Naive thymus-derived CD4-positive, alpha-beta T cell (primary cell): ENCODE data around the gene WAPL. TPM values are rescaled to one million over a fixed set of nuclear protein-coding genes. Genes with fewer than 3 reads are reported as not detected.
"Not testable (repeated sequence)": the region's sequence is repeated elsewhere in the genome, so short reads cannot be mapped to it uniquely, and the experiment has no call there.

ENCODE experiments used
- ATAC-seq: fragments of 150-1000 bp; cut with Tn5 transposase; 2 replicates; pipeline ENCODE4 v1.10.0; 2021; ENCODE audit warnings: mild to moderate bottlenecking, moderate library complexity
- CTCF ChIA-PET: fragments of 350-600 bp; sonication (Branson Sonifier 250); formaldehyde crosslinking; loops from one replicate; lab custom pipeline; 2021; ENCODE audit warnings: antibody characterized with exemption; lab: Charles Lee
- POLR2A ChIA-PET: fragments of 350-600 bp; sonication (Branson Sonifier 250); formaldehyde crosslinking; loops from one replicate; lab custom pipeline; 2021; ENCODE audit warnings: antibody characterized with exemption, inconsistent platforms; lab: Charles Lee
- DNase-seq, 9 donors: peaks; one replicate each; pipeline versions ENCODE4 v3.0.0 to v3.0.0-alpha.2; 2020 to 2022; ENCODE audit warnings: mixed read lengths in 1 of 9
- H3K27ac ChIP-seq: one replicate; pipeline ENCODE4 v1.7.0; 2013; ENCODE audit warnings: mild to moderate bottlenecking, low read depth, low read length, moderate library complexity
- H3K27me3 ChIP-seq, 2 donors: one replicate each; pipeline ENCODE4 v1.7.0; 2013; ENCODE audit warnings: low read length in 2 of 2, mild to moderate bottlenecking in 2 of 2, moderate library complexity in 2 of 2; ENCODE audit not compliant: control insufficient read depth in 2 of 2, insufficient read depth in 2 of 2
- H3K36me3 ChIP-seq, 3 experiments: 1 replicate in 2 of 3; 2 replicates in 1 of 3; pipeline ENCODE4 v1.7.0; 2013; ENCODE audit warnings: low read length in 3 of 3, mild to moderate bottlenecking in 3 of 3, moderate library complexity in 1 of 3; ENCODE audit not compliant: insufficient read depth in 3 of 3, control insufficient read depth in 2 of 3
- H3K4me1 ChIP-seq, 2 donors: one replicate each; pipeline ENCODE4 v1.7.0; 2013; ENCODE audit warnings: low read length in 2 of 2, mild to moderate bottlenecking in 2 of 2, moderate library complexity in 1 of 2; ENCODE audit not compliant: control insufficient read depth in 2 of 2, insufficient read depth in 2 of 2
- H3K4me3 ChIP-seq: 2 replicates; pipeline ENCODE4 v1.7.0; 2013; ENCODE audit warnings: mild to moderate bottlenecking, low read length
- H3K9me3 ChIP-seq, 3 experiments: 1 replicate in 2 of 3; 2 replicates in 1 of 3; pipeline ENCODE4 v1.7.0; 2013; ENCODE audit warnings: low read length in 3 of 3; ENCODE audit not compliant: control insufficient read depth in 2 of 3
- H3K27ac Mint-ChIP-seq, 9 donors: one replicate each; pipeline ENCODE4 v1.8.0; 2020 to 2022; ENCODE audit warnings: mixed read lengths in 9 of 9, mild to moderate bottlenecking in 8 of 9, moderate library complexity in 5 of 9, inconsistent platforms in 2 of 9
- H3K27me3 Mint-ChIP-seq, 5 donors: one replicate each; pipeline ENCODE4 v1.8.0; 2021 to 2022; ENCODE audit warnings: mixed read lengths in 5 of 5, mild to moderate bottlenecking in 1 of 5
- H3K36me3 Mint-ChIP-seq, 5 donors: one replicate each; pipeline ENCODE4 v1.8.0; 2020 to 2022; ENCODE audit warnings: mixed read lengths in 5 of 5, mild to moderate bottlenecking in 3 of 5, inconsistent platforms in 1 of 5
- H3K4me1 Mint-ChIP-seq, 7 donors: one replicate each; pipeline ENCODE4 v1.8.0; 2020 to 2022; ENCODE audit warnings: mixed read lengths in 7 of 7, mild to moderate bottlenecking in 3 of 7, inconsistent platforms in 1 of 7
- H3K4me3 Mint-ChIP-seq, 10 donors: one replicate each; pipeline ENCODE4 v1.8.0; 2020 to 2022; ENCODE audit warnings: mild to moderate bottlenecking in 10 of 10, mixed read lengths in 10 of 10, moderate library complexity in 6 of 10, inconsistent platforms in 2 of 10
- H3K9me3 Mint-ChIP-seq, 11 donors: one replicate each; pipeline ENCODE4 v1.8.0; 2020 to 2022; ENCODE audit warnings: mixed read lengths in 11 of 11, mild to moderate bottlenecking in 4 of 11, inconsistent platforms in 1 of 11, moderate library complexity in 1 of 11
- intact Hi-C, 2 donors: fragments of 100-400 bp; cut with micrococcal nuclease; formaldehyde crosslinking; loops; one replicate each; pipeline ENCODE4 v1.15.1; 2023
- polyA plus RNA-seq, 2 donors: library from polyadenylated mRNA; unstranded; fragments of 300-500 nt; fragmentation: Illumina TruSeq; gene quantifications; one replicate each; pipeline ENCODE4 v1.2.3, GENCODE V29; 2021
- total RNA-seq, 6 experiments: library from RNA in 5 of 6; stranded (reverse) in 5 of 6; gene quantifications; 1 replicate in 5 of 6; 2 replicates in 1 of 6; pipeline ENCODE4 v1.2.3 and lab custom pipeline; 2021 to 2026

WAPL gene, protein sequence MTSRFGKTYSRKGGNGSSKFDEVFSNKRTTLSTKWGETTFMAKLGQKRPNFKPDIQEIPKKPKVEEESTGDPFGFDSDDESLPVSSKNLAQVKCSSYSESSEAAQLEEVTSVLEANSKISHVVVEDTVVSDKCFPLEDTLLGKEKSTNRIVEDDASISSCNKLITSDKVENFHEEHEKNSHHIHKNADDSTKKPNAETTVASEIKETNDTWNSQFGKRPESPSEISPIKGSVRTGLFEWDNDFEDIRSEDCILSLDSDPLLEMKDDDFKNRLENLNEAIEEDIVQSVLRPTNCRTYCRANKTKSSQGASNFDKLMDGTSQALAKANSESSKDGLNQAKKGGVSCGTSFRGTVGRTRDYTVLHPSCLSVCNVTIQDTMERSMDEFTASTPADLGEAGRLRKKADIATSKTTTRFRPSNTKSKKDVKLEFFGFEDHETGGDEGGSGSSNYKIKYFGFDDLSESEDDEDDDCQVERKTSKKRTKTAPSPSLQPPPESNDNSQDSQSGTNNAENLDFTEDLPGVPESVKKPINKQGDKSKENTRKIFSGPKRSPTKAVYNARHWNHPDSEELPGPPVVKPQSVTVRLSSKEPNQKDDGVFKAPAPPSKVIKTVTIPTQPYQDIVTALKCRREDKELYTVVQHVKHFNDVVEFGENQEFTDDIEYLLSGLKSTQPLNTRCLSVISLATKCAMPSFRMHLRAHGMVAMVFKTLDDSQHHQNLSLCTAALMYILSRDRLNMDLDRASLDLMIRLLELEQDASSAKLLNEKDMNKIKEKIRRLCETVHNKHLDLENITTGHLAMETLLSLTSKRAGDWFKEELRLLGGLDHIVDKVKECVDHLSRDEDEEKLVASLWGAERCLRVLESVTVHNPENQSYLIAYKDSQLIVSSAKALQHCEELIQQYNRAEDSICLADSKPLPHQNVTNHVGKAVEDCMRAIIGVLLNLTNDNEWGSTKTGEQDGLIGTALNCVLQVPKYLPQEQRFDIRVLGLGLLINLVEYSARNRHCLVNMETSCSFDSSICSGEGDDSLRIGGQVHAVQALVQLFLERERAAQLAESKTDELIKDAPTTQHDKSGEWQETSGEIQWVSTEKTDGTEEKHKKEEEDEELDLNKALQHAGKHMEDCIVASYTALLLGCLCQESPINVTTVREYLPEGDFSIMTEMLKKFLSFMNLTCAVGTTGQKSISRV (N-terminal part only)
- 10 to 100 TPM; 40.3 to 59.2 (median 53.4) TPM for total RNA-seq
- polyA plus RNA-seq = 10 to 100 TPM; 46.1 to 49.5 TPM
- 152 reads per million, percentile 90 among the genes with 10 or more reads in this experiment for total RNA-seq (lab: John Stamatoyannopoulos, UW)

GRCh38 chr10:86521678-86522509 lies at the start of gene WAPL:
WAPL (minus strand) TSS chr10:86521792; CDS start chr10:86518069, 3,723 bp downstream.
- intact Hi-C loops = loop anchor here (1.0 to 10.0 kb wide), 16 partner anchors 14 to 1296 kb away; partner anchors contain the start of genes ATAD1 (in 1 of the 2), BMPR1A (in 1 of the 2), GLUD1 (in 1 of the 2) and SHLD2 (in 1 of the 2)
- ChIA-PET POLR2A (interaction anchor here (0.8 to 2.9 kb wide), 7 partner anchors 9 to 122 kb away, joined by 3 to 10 read pairs (median 6); no protein-coding TSS in a partner anchor), CTCF (interaction anchor here (0.6 to 1.0 kb wide), 3 partner anchors 32 to 114 kb away, joined by 3 to 6 read pairs (median 4); no protein-coding TSS in a partner anchor)
- Histone ChIP-seq H3K36me3 (peaks cover 0 to 12% (median 4%) of the 10 kb centered on the region in 3 experiments), H3K4me3 (peak within 1 kb of the TSS; percentile 85), H3K27ac (peak within 1 kb of the TSS; percentile 97), H3K27me3 (no peaks in the 10 kb centered on the region), H3K9me3 (no peaks in the 10 kb centered on the region), H3K4me1 (peaks cover 32 to 38% of the 10 kb centered on the region in 2 donors)
- Mint-ChIP-seq H3K9me3 (no peaks in the 10 kb centered on the region), H3K27me3 (no peaks in the 10 kb centered on the region), H3K4me3 (peak within 1 kb of the TSS; percentile 86 to 99 (median 96)), H3K4me1 (peaks cover 41 to 75% (median 56%) of the 10 kb centered on the region in 7 donors), H3K36me3 (peaks cover 0 to 16% (median 15%) of the 10 kb centered on the region in 5 donors), H3K27ac (peak within 1 kb of the TSS; percentile 83 to 96 (median 94))
- DNase-seq = peak; percentile 91 to 98 (median 94)
- ATAC-seq = peak; percentile 98

DNA sequence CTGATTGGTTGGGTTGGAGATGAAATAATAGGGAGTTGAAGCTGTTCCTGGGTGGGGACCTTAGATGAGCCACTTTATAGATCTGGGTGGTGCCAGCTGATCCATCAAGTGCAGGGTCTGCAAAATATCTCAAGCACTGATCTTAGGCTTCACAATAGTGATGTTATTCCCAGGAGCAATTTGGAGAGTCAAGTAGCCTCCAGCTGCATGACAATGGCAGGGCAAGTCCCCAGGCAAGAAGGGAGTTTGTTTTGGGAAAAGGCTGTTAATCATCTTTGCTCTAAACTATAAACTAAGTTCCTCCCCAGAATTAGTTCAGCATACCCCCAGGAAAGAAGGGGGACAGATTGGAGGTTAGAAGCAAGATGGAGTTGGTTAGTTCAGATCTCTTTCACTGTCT lies 47.7 kb upstream of the WAPL start:
- H3K9me3 ChIP-seq = peaks cover 0 to 5% (median 0%) of the 10 kb centered on the region in 3 experiments
- intact Hi-C loops = no loop called here
- no peak overlapping the region for H3K4me3 ChIP-seq
- ATAC-seq = no peak
- H3K36me3 Mint-ChIP-seq = peaks cover 0 to 10% (median 0%) of the 10 kb centered on the region in 5 donors
- ChIA-PET POLR2A (no interaction called here), CTCF (no interaction called here)
- no peaks in the 10 kb centered on the region for H3K36me3 ChIP-seq
- H3K9me3 Mint-ChIP-seq = peaks cover 0 to 15% (median 5%) of the 10 kb centered on the region in 11 donors
- no peaks in the 10 kb centered on the region for H3K27me3 ChIP-seq
- no peaks in the 10 kb centered on the region for H3K27me3 Mint-ChIP-seq
- no peak for DNase-seq
- H3K4me1 ChIP-seq = no peaks in the 10 kb centered on the region
- no peak overlapping the region for H3K27ac ChIP-seq
- no peaks in the 10 kb centered on the region for H3K4me1 Mint-ChIP-seq
- H3K27ac Mint-ChIP-seq = no peak overlapping the region
- no peak overlapping the region for H3K4me3 Mint-ChIP-seq

- H3K27ac ChIP-seq, H3K27me3 Mint-ChIP-seq, intact Hi-C loops, ATAC-seq, H3K9me3 ChIP-seq, H3K4me3 ChIP-seq, DNase-seq, H3K4me1 ChIP-seq, H3K4me3 Mint-ChIP-seq, H3K27me3 ChIP-seq, CTCF ChIA-PET, POLR2A ChIA-PET, H3K27ac Mint-ChIP-seq, H3K36me3 ChIP-seq, H3K4me1 Mint-ChIP-seq: not testable (repeated sequence)
- Mint-ChIP-seq H3K9me3 (peaks cover 0 to 15% (median 5%) of the 10 kb centered on the region in 11 donors), H3K36me3 (peaks cover 0 to 10% (median 0%) of the 10 kb centered on the region in 5 donors)
Observed at GRCh38 chr10:86566518-86566917, 44.9 kb upstream of the WAPL start.

GRCh38 chr10:86563338-86563737 lies 41.7 kb upstream of the WAPL start:
- ATAC-seq, H3K4me3 ChIP-seq, H3K9me3 ChIP-seq, H3K4me1 Mint-ChIP-seq, H3K27ac Mint-ChIP-seq, POLR2A ChIA-PET, H3K9me3 Mint-ChIP-seq, CTCF ChIA-PET, H3K27ac ChIP-seq, H3K4me3 Mint-ChIP-seq, H3K27me3 ChIP-seq, H3K36me3 Mint-ChIP-seq, H3K4me1 ChIP-seq, H3K36me3 ChIP-seq, intact Hi-C loops, H3K27me3 Mint-ChIP-seq, DNase-seq: not testable (repeated sequence)

DNA sequence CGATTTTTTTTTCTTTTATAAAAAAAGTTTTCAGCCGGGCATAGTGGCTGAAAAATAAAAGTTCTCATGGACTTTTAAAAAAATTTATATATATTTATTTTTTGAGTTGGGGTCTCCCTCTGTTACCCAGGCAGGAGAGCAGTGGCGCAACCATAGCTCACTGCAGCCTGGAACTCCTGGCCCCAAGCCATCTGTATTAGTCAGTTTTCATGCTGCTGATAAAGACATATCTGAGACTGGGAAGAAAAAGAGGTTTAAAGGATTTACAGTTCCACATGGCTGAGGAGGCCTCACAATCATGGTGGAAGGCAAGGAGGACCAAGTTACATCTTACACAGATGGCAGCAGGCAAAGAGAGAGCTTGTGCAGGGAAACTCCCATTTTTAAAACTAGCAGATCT lies 37.1 kb upstream of the WAPL start:
- H3K4me3 ChIP-seq, H3K27me3 Mint-ChIP-seq, CTCF ChIA-PET, H3K9me3 Mint-ChIP-seq, H3K36me3 ChIP-seq, intact Hi-C loops, H3K4me1 Mint-ChIP-seq, DNase-seq, ATAC-seq, H3K27ac ChIP-seq, H3K4me3 Mint-ChIP-seq, H3K27me3 ChIP-seq, POLR2A ChIA-PET, H3K36me3 Mint-ChIP-seq, H3K9me3 ChIP-seq, H3K27ac Mint-ChIP-seq, H3K4me1 ChIP-seq: not testable (repeated sequence)
